Testis (tissue), 2 donors: Measurements from ENCODE around the gene TRIM46.
"Not testable (repeated sequence)": the region's sequence is repeated elsewhere in the genome, so short reads cannot be mapped to it uniquely, and the experiment has no call there.

Experiments used
- POLR2A ChIP-seq: fragments of 450-650 bp; IDR thresholded peaks from one replicate; pipeline ENCODE4 v1.6.1; 2017; ENCODE audit warnings: antibody characterized with exemption, mild to moderate bottlenecking, moderate library complexity
- TF ChIP-seq, protein P1 (sequence below), 3 experiments: fragments of 450-650 bp in 2 of 3; fragments of 200-600 bp in 1 of 3; sonication (generic) in 1 of 3; IDR thresholded peaks; one replicate each; pipeline ENCODE4 v1.5.1; 2016 to 2019; ENCODE audit warnings: antibody characterized with exemption in 3 of 3, mild to moderate bottlenecking in 2 of 3, moderate library complexity in 1 of 3

DNA sequence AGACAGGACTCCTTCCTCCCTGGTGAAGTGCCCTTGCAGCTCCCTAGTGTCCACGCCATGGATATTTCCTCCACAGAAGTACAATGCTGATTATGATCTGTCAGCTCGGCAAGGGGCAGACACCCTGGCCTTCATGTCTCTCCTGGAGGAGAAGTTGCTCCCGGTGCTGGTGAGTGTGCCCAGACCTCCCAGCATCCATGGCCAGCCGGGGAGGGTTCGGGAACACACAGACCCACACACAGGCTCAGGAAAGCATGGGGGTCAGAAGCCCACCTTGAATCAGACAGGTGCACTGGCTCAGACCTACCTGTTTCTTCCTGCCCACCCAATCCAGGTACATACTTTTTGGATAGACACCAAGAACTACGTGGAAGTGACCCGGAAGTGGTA, 38.4 kb downstream of the TRIM46 start:
- TF ChIP-seq, protein P1, sequence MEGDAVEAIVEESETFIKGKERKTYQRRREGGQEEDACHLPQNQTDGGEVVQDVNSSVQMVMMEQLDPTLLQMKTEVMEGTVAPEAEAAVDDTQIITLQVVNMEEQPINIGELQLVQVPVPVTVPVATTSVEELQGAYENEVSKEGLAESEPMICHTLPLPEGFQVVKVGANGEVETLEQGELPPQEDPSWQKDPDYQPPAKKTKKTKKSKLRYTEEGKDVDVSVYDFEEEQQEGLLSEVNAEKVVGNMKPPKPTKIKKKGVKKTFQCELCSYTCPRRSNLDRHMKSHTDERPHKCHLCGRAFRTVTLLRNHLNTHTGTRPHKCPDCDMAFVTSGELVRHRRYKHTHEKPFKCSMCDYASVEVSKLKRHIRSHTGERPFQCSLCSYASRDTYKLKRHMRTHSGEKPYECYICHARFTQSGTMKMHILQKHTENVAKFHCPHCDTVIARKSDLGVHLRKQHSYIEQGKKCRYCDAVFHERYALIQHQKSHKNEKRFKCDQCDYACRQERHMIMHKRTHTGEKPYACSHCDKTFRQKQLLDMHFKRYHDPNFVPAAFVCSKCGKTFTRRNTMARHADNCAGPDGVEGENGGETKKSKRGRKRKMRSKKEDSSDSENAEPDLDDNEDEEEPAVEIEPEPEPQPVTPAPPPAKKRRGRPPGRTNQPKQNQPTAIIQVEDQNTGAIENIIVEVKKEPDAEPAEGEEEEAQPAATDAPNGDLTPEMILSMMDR (IDR thresholded peaks at IDR 0.05): not testable (repeated sequence)
- not testable (repeated sequence) for TF ChIP-seq POLR2A
